ENCODE measurements around the gene HIF1A. TPM values are rescaled to one million over a fixed set of nuclear protein-coding genes. Genes with fewer than 3 reads are reported as not detected.

The HIF1A gene
- total and polyA plus RNA-seq, 4 donors, result 43.8 to 173 (median 106) TPM

DNA sequence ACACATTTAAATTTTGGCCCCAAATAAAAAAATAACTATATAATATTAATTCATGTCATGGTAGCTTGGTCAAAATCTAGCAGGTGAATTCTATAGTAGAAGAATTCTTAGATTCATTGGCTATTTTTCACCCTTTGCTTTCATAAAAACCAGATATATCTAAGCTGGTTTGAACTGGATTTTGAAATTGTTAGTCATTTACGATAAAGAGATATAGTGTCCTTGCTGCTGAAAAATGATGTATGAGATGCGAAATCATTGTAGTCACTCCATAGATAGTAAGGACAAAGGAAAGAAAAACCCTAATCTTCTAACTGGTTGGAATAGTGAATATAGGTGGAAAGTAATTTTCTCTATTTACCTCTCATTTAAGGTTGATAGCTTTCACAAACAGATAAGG lies 12.2 kb upstream of the HIF1A start:
- intact Hi-C loops (cut with DNase I), result no loop called here
- no peak overlapping the region for H3K27ac ChIP-seq (ENCODE audit: low read depth in 1 of 2, low read length in 2 of 2)
- no peaks in the 10 kb centered on the region for H3K9me3 ChIP-seq (ENCODE audit: control insufficient read depth, low read length)
- no peaks in the 10 kb centered on the region for H3K27me3 ChIP-seq (ENCODE audit: control insufficient read depth in 1 of 2, insufficient read depth in 2 of 2, low read length in 1 of 2)
- no peak for ATAC-seq (ENCODE audit: low FRiP score)
- H3K4me3 ChIP-seq (ENCODE audit: low read length in 2 of 2), result no peak overlapping the region
- no peak for DNase-seq
- no peaks in the 10 kb centered on the region for H3K4me1 ChIP-seq (ENCODE audit: control insufficient read depth in 1 of 2, insufficient read depth in 2 of 2, low read length in 2 of 2)
- H3K36me3 ChIP-seq (ENCODE audit: control insufficient read depth in 1 of 2, insufficient read depth in 2 of 2, low read length in 1 of 2), result no peaks in the 10 kb centered on the region
- WGBS, 2 donors, result 93 to 96% methylated on average over 2 of the region's 2 CpGs

- H3K4me3 ChIP-seq (ENCODE audit: low read length in 2 of 2), result no peak overlapping the region
- H3K4me1 ChIP-seq (ENCODE audit: control insufficient read depth in 1 of 2, insufficient read depth in 2 of 2, low read length in 2 of 2), result peaks cover 0 to 6% of the 10 kb centered on the region in 2 donors
- no peak for DNase-seq
- no peaks in the 10 kb centered on the region for H3K9me3 ChIP-seq (ENCODE audit: control insufficient read depth, low read length)
- intact Hi-C loops (cut with DNase I), result loop anchor here in 1 of 2 donors (10.0 kb wide), 2 partner anchors 125 to 215 kb away; no protein-coding TSS in a partner anchor
- H3K36me3 ChIP-seq (ENCODE audit: control insufficient read depth in 1 of 2, insufficient read depth in 2 of 2, low read length in 1 of 2), result no peaks in the 10 kb centered on the region
- no peak for ATAC-seq (ENCODE audit: low FRiP score)
- H3K27ac ChIP-seq (ENCODE audit: low read depth in 1 of 2, low read length in 2 of 2), result no peak overlapping the region
- 62 to 63% methylated on average over 3 of the region's 3 CpGs for WGBS, 2 donors
- H3K27me3 ChIP-seq (ENCODE audit: control insufficient read depth in 1 of 2, insufficient read depth in 2 of 2, low read length in 1 of 2), result no peaks in the 10 kb centered on the region
These were observed 5.3 kb upstream of the HIF1A start for GRCh38 chr14:61690039-61690438.

- WGBS, 2 donors, result 28 to 33% methylated on average over 2 of the region's 2 CpGs
- Histone ChIP-seq H3K27me3 (ENCODE audit: control insufficient read depth in 1 of 2, insufficient read depth in 2 of 2, low read length in 1 of 2) (peaks cover 0 to 2% of the 10 kb centered on the region in 2 donors), H3K27ac (ENCODE audit: low read depth in 1 of 2, low read length in 2 of 2) (peak overlapping the region in 1 of 2 donors; percentile 64), H3K36me3 (ENCODE audit: control insufficient read depth in 1 of 2, insufficient read depth in 2 of 2, low read length in 1 of 2) (no peaks in the 10 kb centered on the region), H3K9me3 (ENCODE audit: control insufficient read depth, low read length) (no peaks in the 10 kb centered on the region), H3K4me3 (ENCODE audit: low read length in 2 of 2) (no peak overlapping the region), H3K4me1 (ENCODE audit: control insufficient read depth in 1 of 2, insufficient read depth in 2 of 2, low read length in 2 of 2) (peaks cover 0 to 6% of the 10 kb centered on the region in 2 donors)
- intact Hi-C loops (cut with DNase I), result loop anchor here in 1 of 2 donors (10.0 kb wide), 2 partner anchors 126 to 216 kb away; no protein-coding TSS in a partner anchor
- ATAC-seq (ENCODE audit: low FRiP score), result no peak
- no peak for DNase-seq
These were observed 4.3 kb upstream of the HIF1A start for GRCh38 chr14:61690982-61691381.

DNA sequence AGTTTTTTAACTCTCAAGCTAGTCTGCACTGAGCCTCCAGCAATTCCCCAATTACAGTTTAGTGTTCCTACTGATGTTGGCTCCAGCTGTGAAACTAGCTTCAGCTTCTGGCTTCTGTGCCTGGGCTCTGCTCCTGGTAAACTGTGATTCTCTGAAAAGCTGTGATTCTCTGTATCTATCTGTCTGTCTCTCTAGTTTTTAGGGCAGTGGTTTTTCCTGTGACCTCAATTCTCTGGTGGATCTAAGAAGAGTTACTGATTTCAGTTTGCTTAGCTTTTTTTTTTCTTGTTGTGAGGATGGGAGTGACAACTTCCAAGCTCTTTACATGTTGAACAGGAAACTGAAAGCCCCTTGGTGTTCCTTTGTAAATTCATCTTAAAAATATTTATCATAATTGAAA lies 3.8 kb upstream of the HIF1A start:
- H3K27ac ChIP-seq (ENCODE audit: low read depth in 1 of 2, low read length in 2 of 2), result peak overlapping the region in 1 of 2 donors; percentile 64
- H3K4me3 ChIP-seq (ENCODE audit: low read length in 2 of 2), result no peak overlapping the region
- peaks cover 0 to 6% of the 10 kb centered on the region in 2 donors for H3K4me1 ChIP-seq (ENCODE audit: control insufficient read depth in 1 of 2, insufficient read depth in 2 of 2, low read length in 2 of 2)
- ATAC-seq (ENCODE audit: low FRiP score) (no peak), DNase-seq (no peak)
- no peaks in the 10 kb centered on the region for H3K36me3 ChIP-seq (ENCODE audit: control insufficient read depth in 1 of 2, insufficient read depth in 2 of 2, low read length in 1 of 2)
- intact Hi-C loops (cut with DNase I), result loop anchor here in 1 of 2 donors (10.0 kb wide), 2 partner anchors 127 to 217 kb away; no protein-coding TSS in a partner anchor
- peaks cover 0 to 2% of the 10 kb centered on the region in 2 donors for H3K27me3 ChIP-seq (ENCODE audit: control insufficient read depth in 1 of 2, insufficient read depth in 2 of 2, low read length in 1 of 2)
- no peaks in the 10 kb centered on the region for H3K9me3 ChIP-seq (ENCODE audit: control insufficient read depth, low read length)

GRCh38 chr14:61694039-61694438 lies 1.3 kb upstream of the HIF1A start:
- DNase-seq, result no peak
- Histone ChIP-seq H3K9me3 (ENCODE audit: control insufficient read depth, low read length) (no peaks in the 10 kb centered on the region), H3K4me3 (ENCODE audit: low read length in 2 of 2) (no peak overlapping the region), H3K27ac (ENCODE audit: low read depth in 1 of 2, low read length in 2 of 2) (no peak overlapping the region), H3K27me3 (ENCODE audit: control insufficient read depth in 1 of 2, insufficient read depth in 2 of 2, low read length in 1 of 2) (peaks cover 0 to 2% of the 10 kb centered on the region in 2 donors), H3K36me3 (ENCODE audit: control insufficient read depth in 1 of 2, insufficient read depth in 2 of 2, low read length in 1 of 2) (no peaks in the 10 kb centered on the region), H3K4me1 (ENCODE audit: control insufficient read depth in 1 of 2, insufficient read depth in 2 of 2, low read length in 2 of 2) (peaks cover 0 to 8% of the 10 kb centered on the region in 2 donors)
- WGBS, 2 donors, result 94 to 96% methylated on average over 6 of the region's 6 CpGs
- no peak for ATAC-seq (ENCODE audit: low FRiP score)
- intact Hi-C loops (cut with DNase I), result loop anchor here (2.0 to 10.0 kb wide), 3 partner anchors 107 to 219 kb away; no protein-coding TSS in a partner anchor

- Histone ChIP-seq H3K27ac (ENCODE audit: low read depth in 1 of 2, low read length in 2 of 2) (peak overlapping the region in 1 of 2 donors; percentile 95), H3K27me3 (ENCODE audit: control insufficient read depth in 1 of 2, insufficient read depth in 2 of 2, low read length in 1 of 2) (peaks cover 0 to 2% of the 10 kb centered on the region in 2 donors), H3K9me3 (ENCODE audit: control insufficient read depth, low read length) (no peaks in the 10 kb centered on the region), H3K36me3 (ENCODE audit: control insufficient read depth in 1 of 2, insufficient read depth in 2 of 2, low read length in 1 of 2) (no peaks in the 10 kb centered on the region), H3K4me3 (ENCODE audit: low read length in 2 of 2) (peak overlapping the region; percentile 82 to 84), H3K4me1 (ENCODE audit: control insufficient read depth in 1 of 2, insufficient read depth in 2 of 2, low read length in 2 of 2) (peaks cover 0 to 8% of the 10 kb centered on the region in 2 donors)
- DNase-seq (peak; percentile 81 to 83), ATAC-seq (ENCODE audit: low FRiP score) (peak; percentile 66)
- intact Hi-C loops (cut with DNase I), result loop anchor here (2.0 to 10.0 kb wide), 6 partner anchors 51 to 221 kb away; no protein-coding TSS in a partner anchor
- WGBS, 2 donors, result 0 to 1% methylated on average over 63 to 70 of the region's 70 CpGs
These were observed 598 bp downstream of the HIF1A start for GRCh38 chr14:61695695-61696527.

DNA sequence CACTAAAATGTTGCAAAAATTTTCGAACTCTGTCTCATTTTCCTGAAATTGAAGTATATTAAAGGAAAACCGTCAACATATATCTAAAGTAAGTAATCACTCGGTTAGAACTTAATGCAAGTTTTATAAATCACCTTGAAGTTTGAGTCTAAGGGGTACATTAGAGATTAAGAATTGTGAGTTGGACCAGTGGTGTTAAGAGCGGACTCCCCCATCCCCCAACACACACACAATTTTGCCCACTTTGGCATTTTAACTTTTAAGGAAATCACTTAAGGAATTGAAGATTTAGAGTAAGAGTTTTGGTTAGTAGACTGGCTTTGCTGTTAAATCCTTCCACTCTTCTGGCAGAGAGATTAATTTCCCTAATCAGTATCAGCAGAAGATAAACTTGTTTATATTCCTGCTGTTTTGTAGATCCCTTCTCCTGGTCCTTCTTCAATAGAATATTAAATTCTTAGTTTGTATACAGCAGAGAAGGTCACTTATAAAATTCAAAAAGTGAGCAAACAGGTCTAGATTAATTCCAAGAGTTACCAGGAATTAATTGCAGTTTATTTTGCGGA lies 1.5 kb downstream of the HIF1A start:
- H3K36me3 ChIP-seq (ENCODE audit: control insufficient read depth in 1 of 2, insufficient read depth in 2 of 2, low read length in 1 of 2), result no peaks in the 10 kb centered on the region
- no peak for ATAC-seq (ENCODE audit: low FRiP score)
- DNase-seq, result no peak
- 36 to 43% methylated on average over 5 of the region's 5 CpGs for WGBS, 2 donors
- peaks cover 0 to 2% of the 10 kb centered on the region in 2 donors for H3K27me3 ChIP-seq (ENCODE audit: control insufficient read depth in 1 of 2, insufficient read depth in 2 of 2, low read length in 1 of 2)
- peak overlapping the region; percentile 82 to 84 for H3K4me3 ChIP-seq (ENCODE audit: low read length in 2 of 2)
- intact Hi-C loops (cut with DNase I), result loop anchor here (5.0 to 10.0 kb wide), 5 partner anchors 50 to 222 kb away; no protein-coding TSS in a partner anchor
- no peaks in the 10 kb centered on the region for H3K9me3 ChIP-seq (ENCODE audit: control insufficient read depth, low read length)
- peaks cover 0 to 2% of the 10 kb centered on the region in 2 donors for H3K4me1 ChIP-seq (ENCODE audit: control insufficient read depth in 1 of 2, insufficient read depth in 2 of 2, low read length in 2 of 2)
- no peak overlapping the region for H3K27ac ChIP-seq (ENCODE audit: low read depth in 1 of 2, low read length in 2 of 2)

DNA sequence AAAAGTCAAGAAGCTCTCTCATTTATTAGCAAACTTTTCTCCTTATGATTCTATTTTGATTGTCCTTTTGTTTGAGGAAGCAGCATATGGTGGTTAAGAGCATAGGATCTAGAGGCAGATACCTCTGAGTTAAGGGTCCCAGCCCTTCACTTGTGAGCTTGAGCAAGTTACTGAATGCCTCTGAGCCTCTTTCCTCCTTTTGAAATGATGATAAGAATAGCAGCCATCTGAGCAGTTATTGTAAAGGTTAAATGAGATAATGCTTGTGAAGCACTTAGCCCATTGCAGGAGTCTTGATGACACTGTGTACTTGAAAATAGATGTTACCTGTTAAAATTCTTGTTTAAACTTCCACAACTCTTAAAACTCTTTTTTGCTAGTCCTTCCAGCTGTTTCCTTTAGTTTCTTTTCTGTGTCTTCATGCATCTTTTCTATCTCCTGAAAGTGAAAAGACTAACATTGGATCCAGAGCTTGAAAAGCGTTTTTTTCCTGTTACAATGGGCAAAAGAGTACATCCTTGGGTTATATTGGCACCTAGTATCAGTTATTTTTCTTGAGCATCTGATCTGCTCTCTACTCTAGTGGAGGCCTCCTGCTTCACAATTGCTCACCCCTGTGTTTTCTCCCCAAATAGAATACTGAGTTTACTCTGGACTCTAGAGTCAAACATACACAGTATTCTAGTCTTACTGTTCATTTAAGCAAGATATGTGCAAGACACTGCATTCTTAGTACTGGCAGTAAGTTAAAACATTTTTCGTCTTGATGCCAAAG lies 3.1 kb downstream of the HIF1A start:
- WGBS, 2 donors, result 56 to 66% methylated on average over 2 of the region's 2 CpGs
- Histone ChIP-seq H3K4me3 (ENCODE audit: low read length in 2 of 2) (peak overlapping the region in 1 of 2 donors; percentile 41), H3K36me3 (ENCODE audit: control insufficient read depth in 1 of 2, insufficient read depth in 2 of 2, low read length in 1 of 2) (no peaks in the 10 kb centered on the region), H3K27ac (ENCODE audit: low read depth in 1 of 2, low read length in 2 of 2) (no peak overlapping the region), H3K4me1 (ENCODE audit: control insufficient read depth in 1 of 2, insufficient read depth in 2 of 2, low read length in 2 of 2) (peaks cover 0 to 2% of the 10 kb centered on the region in 2 donors), H3K9me3 (ENCODE audit: control insufficient read depth, low read length) (no peaks in the 10 kb centered on the region), H3K27me3 (ENCODE audit: control insufficient read depth in 1 of 2, insufficient read depth in 2 of 2, low read length in 1 of 2) (peaks cover 0 to 2% of the 10 kb centered on the region in 2 donors)
- DNase-seq, result no peak
- intact Hi-C loops (cut with DNase I), result loop anchor here (5.0 to 10.0 kb wide), 5 partner anchors 49 to 224 kb away; no protein-coding TSS in a partner anchor
- no peak for ATAC-seq (ENCODE audit: low FRiP score)
